ENCODE data around the gene MFRP.

DNA sequence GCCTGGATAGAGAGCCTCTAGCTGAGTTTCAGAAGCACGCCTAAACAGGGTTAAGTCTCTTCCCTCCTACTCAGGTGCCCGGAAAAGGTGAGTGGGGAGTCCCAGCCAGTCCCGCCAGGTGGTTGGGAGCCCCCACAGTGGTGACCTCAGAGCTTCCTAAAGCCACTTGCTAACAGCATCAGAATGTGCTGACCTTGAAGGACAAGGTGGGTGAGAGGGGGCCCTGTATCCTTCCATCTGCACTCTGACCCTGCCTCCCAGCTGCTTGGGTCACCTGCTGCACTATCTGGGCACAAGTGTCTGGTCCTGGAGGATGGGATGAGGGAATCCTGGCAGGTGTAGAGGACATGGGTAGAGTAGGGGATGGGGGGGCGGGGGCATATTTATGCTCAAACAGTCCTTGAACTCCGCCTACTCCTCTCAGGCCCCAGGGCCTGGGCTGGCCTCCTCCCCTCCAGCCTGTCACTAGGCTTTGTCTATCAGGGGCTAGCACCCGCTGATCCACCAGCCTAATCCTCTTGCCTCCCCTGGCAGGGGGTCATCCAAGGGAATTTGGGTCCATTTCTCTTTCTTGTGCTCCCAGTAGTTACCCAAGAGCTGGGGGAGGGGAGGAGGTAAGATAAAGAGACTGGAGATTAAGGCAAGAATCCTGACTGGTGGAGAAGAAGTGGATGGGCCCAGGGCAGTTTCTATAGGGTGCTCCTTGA lies 31.6 kb upstream of the MFRP start:
- TF ChIP-seq EP300 (IDR thresholded peaks at IDR 0.05) (no peak), POLR2A (IDR thresholded peaks at IDR 0.05) (no peak), POLR2AphosphoS5 (IDR thresholded peaks at IDR 0.05) (no peak)
- TF ChIP-seq, protein P1, sequence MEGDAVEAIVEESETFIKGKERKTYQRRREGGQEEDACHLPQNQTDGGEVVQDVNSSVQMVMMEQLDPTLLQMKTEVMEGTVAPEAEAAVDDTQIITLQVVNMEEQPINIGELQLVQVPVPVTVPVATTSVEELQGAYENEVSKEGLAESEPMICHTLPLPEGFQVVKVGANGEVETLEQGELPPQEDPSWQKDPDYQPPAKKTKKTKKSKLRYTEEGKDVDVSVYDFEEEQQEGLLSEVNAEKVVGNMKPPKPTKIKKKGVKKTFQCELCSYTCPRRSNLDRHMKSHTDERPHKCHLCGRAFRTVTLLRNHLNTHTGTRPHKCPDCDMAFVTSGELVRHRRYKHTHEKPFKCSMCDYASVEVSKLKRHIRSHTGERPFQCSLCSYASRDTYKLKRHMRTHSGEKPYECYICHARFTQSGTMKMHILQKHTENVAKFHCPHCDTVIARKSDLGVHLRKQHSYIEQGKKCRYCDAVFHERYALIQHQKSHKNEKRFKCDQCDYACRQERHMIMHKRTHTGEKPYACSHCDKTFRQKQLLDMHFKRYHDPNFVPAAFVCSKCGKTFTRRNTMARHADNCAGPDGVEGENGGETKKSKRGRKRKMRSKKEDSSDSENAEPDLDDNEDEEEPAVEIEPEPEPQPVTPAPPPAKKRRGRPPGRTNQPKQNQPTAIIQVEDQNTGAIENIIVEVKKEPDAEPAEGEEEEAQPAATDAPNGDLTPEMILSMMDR (IDR thresholded peaks at IDR 0.05), result no peak
